Measurements from ENCODE around the gene MYLK. TPM values are rescaled to one million over a fixed set of nuclear protein-coding genes. Genes with fewer than 3 reads are reported as not detected.

MYLK gene
- total and polyA plus RNA-seq, 9 of the 15 experiments (the other 6 are each of a cell fraction or from before 2014, with no cell fraction given): 0.11 to 0.53 (median 0.18) TPM; not detected in 2

- TF ChIP-seq MYC (IDR thresholded peaks at IDR 0.05; ENCODE audit: low read depth, low read length): no peak
- TF ChIP-seq MYC (CRISPR knock-in tag; IDR thresholded peaks at IDR 0.05; ENCODE audit: borderline replicate concordance, low read depth): no peak
Measured at GRCh38 chr3:123694366-123695087, 189.6 kb downstream of the MYLK start (continued).

GRCh38 chr3:123693584-123694190, 190.4 kb downstream of the MYLK start:
- POLR2A ChIA-PET: no interaction called here
- no peak overlapping the region for H2AFZ ChIP-seq (ENCODE audit: low read depth, low read length)
- no peaks in the 10 kb centered on the region for H3K9me1 ChIP-seq (ENCODE audit: control insufficient read depth, insufficient read depth, low read length)
- 5% methylated on average over 2 of the region's 2 CpGs for WGBS (ENCODE audit: insufficient coverage, low coverage, missing lambda C conversion rate)
- H3K4me1 ChIP-seq (replicated peaks in 1 of 2; ENCODE audit: control insufficient read depth in 2 of 2, insufficient read depth in 2 of 2, low read length in 2 of 2): no peaks in the 10 kb centered on the region
- DNase-seq (ENCODE audit: extremely low read depth in 1 of 4, low spot score in 3 of 4) (no peak), FAIRE-seq (no peak), ATAC-seq (no peak)
- TF ChIP-seq NR0B1 (IDR thresholded peaks at IDR 0.05; ENCODE audit: partially characterized antibody) (no peak), PHF21A (IDR thresholded peaks at IDR 0.05; ENCODE audit: borderline replicate concordance, low read depth) (no peak)
- H3K79me2 ChIP-seq (ENCODE audit: control insufficient read depth, insufficient read depth, low read length): no peaks in the 10 kb centered on the region
- in situ Hi-C loops (cut with MboI): no loop called here
- H3K4me2 ChIP-seq (ENCODE audit: insufficient read depth, low read length): no peak overlapping the region
- no peak overlapping the region for H3K27ac ChIP-seq (ENCODE audit: extremely low read depth, low read depth, low read length)
- no peak overlapping the region for H3K4me3 ChIP-seq
- H3K9me3 ChIP-seq (replicated peaks; ENCODE audit: control insufficient read depth, insufficient read depth, low read depth, low read length): no peaks in the 10 kb centered on the region
- BruUV-seq (replicated peaks): no TSS peak
- H3K9ac ChIP-seq (ENCODE audit: insufficient read depth in 1 of 2, low read depth in 2 of 2, low read length in 2 of 2): no peak overlapping the region
- intact Hi-C loops (cut with micrococcal nuclease): no loop called here
- H4K20me1 ChIP-seq (replicated peaks; ENCODE audit: control insufficient read depth, insufficient read depth, low read length): no peaks in the 10 kb centered on the region
- peaks cover 0 to 37% of the 10 kb centered on the region in 2 experiments; a peak in 3 of 5 replicates for H3K27me3 ChIP-seq (ENCODE audit: control insufficient read depth in 2 of 2, insufficient read depth in 2 of 2, low read length in 2 of 2)
- H3K36me3 ChIP-seq (ENCODE audit: control insufficient read depth, insufficient read depth, low read length): no peaks in the 10 kb centered on the region
- CTCF ChIA-PET (ENCODE audit: low intra/inter-chr PET ratio): no interaction called here

Measured in K562 (cell line).